IMR-90 (cell line): ENCODE results near the gene PTRHD1. TPM values are rescaled to one million over a fixed set of nuclear protein-coding genes. Genes with fewer than 3 reads are reported as not detected.

Experiments used
- ATAC-seq: fragments of 200-7000 bp; cut with Tn5 transposase; 2 replicates; pipeline ENCODE4 v1.9.1; 2020; ENCODE audit warnings: low read depth, mild to moderate bottlenecking, moderate library complexity
- BruUV-seq: library from RNA; stranded (reverse); fragments of 400-500 nt; replicated peaks from 2 replicates; lab custom pipeline; 2021; lab: Mats Ljungman, UMichigan
- CTCF ChIA-PET: fragments of 300-600 bp; formaldehyde crosslinking; extraction: SDS; loops from one replicate; lab custom pipeline; 2021; ENCODE audit warnings: antibody characterized with exemption; lab: Yijun Ruan, JAX
- POLR2A ChIA-PET: fragments of 300-600 bp; sonication (Branson Sonifier 250); formaldehyde crosslinking; loops from one replicate; lab custom pipeline; 2022; ENCODE audit warnings: antibody characterized with exemption; ENCODE audit not compliant: unreplicated experiment; lab: Charles Lee
- DNase-seq: peaks from one replicate; pipeline ENCODE4 v3.0.0; 2013
- H2AFZ ChIP-seq: replicated peaks from 2 replicates; pipeline ENCODE3; 2013; ENCODE audit warnings: low read length, mild to moderate bottlenecking; ENCODE audit not compliant: poor library complexity
- H2AK5ac ChIP-seq: 2 replicates; pipeline ENCODE4 v1.6.1; 2013; ENCODE audit warnings: low read depth, low read length, inconsistent platforms
- H2AK9ac ChIP-seq: replicated peaks from 2 replicates; pipeline ENCODE3; 2013; ENCODE audit warnings: mild to moderate bottlenecking, low read depth, low read length, moderate library complexity; ENCODE audit not compliant: poor library complexity
- H2BK120ac ChIP-seq: 2 replicates; pipeline ENCODE4 v1.6.1; 2013; ENCODE audit warnings: low read depth, low read length, inconsistent platforms
- H2BK15ac ChIP-seq: 3 replicates; pipeline ENCODE4 v1.6.1; 2013; ENCODE audit warnings: low read depth, low read length, inconsistent platforms
- H2BK20ac ChIP-seq: 2 replicates; pipeline ENCODE4 v1.6.1; 2013; ENCODE audit warnings: low read depth, mild to moderate bottlenecking, inconsistent platforms, low read length, moderate library complexity
- H2BK5ac ChIP-seq: 2 replicates; pipeline ENCODE4 v1.6.1; 2013; ENCODE audit warnings: mild to moderate bottlenecking, low read depth, low read length, inconsistent platforms; ENCODE audit not compliant: poor library complexity, severe bottlenecking
- H3K14ac ChIP-seq: replicated peaks from 2 replicates; pipeline ENCODE4 v1.6.1; 2013; ENCODE audit warnings: low read depth, low read length, inconsistent platforms
- H3K18ac ChIP-seq: 2 replicates; pipeline ENCODE4 v1.6.1; 2013; ENCODE audit warnings: low read depth, low read length, control low read depth
- H3K23ac ChIP-seq: 2 replicates; pipeline ENCODE4 v1.6.1; 2013; ENCODE audit warnings: low read depth, low read length, inconsistent platforms
- H3K27ac ChIP-seq: 2 replicates; pipeline ENCODE4 v1.5.1; 2013; ENCODE audit warnings: mild to moderate bottlenecking, control low read depth, low read length; ENCODE audit not compliant: insufficient read depth
- H3K27me3 ChIP-seq: 2 replicates; pipeline ENCODE4 v1.6.1; 2013; ENCODE audit warnings: low read length; ENCODE audit not compliant: control insufficient read depth, insufficient read depth
- H3K36me3 ChIP-seq: 2 replicates; pipeline ENCODE4 v1.6.1; 2013; ENCODE audit warnings: low read length, mixed read lengths; ENCODE audit not compliant: control insufficient read depth, insufficient read depth
- H3K4ac ChIP-seq: 2 replicates; pipeline ENCODE4 v1.6.1; 2013; ENCODE audit warnings: low read depth, low read length, inconsistent platforms
- H3K4me1 ChIP-seq: 2 replicates; pipeline ENCODE4 v1.6.1; 2013; ENCODE audit warnings: low read length, mixed read lengths; ENCODE audit not compliant: control insufficient read depth, insufficient read depth
- H3K4me2 ChIP-seq: 2 replicates; pipeline ENCODE4 v1.6.1; 2013; ENCODE audit warnings: low read depth, mild to moderate bottlenecking, control low read depth, low read length, moderate library complexity
- H3K4me3 ChIP-seq: 2 replicates; pipeline ENCODE4 v1.5.1; 2013; ENCODE audit warnings: low read depth, mild to moderate bottlenecking, control low read depth, low read length, moderate library complexity; ENCODE audit not compliant: insufficient read depth
- H3K56ac ChIP-seq: 2 replicates; pipeline ENCODE4 v1.6.1; 2013; ENCODE audit warnings: low read length, inconsistent platforms; ENCODE audit not compliant: insufficient read depth; ENCODE audit errors: extremely low read depth
- H3K79me1 ChIP-seq, 2 experiments: 2 replicates each; pipeline ENCODE4 v1.6.1; 2013; ENCODE audit warnings: low read length in 2 of 2, inconsistent platforms in 1 of 2, low read depth in 1 of 2
- H3K9ac ChIP-seq: 2 replicates; pipeline ENCODE4 v1.6.1; 2013; ENCODE audit warnings: low read depth, low read length, control low read depth
- H3K9me1 ChIP-seq: 2 replicates; pipeline ENCODE4 v1.6.1; 2013; ENCODE audit warnings: low read length, inconsistent platforms; ENCODE audit not compliant: insufficient read depth
- H3K9me3 ChIP-seq: 2 replicates; pipeline ENCODE4 v1.6.1; 2013; ENCODE audit warnings: low read length; ENCODE audit not compliant: control insufficient read depth, insufficient read depth
- H4K20me1 ChIP-seq: 2 replicates; pipeline ENCODE4 v1.6.1; 2013; ENCODE audit warnings: low read length, inconsistent platforms; ENCODE audit not compliant: insufficient read depth
- H4K5ac ChIP-seq: 2 replicates; pipeline ENCODE4 v1.6.1; 2013; ENCODE audit warnings: mild to moderate bottlenecking, low read depth, low read length, control low read depth
- H4K8ac ChIP-seq, 2 experiments: 2 replicates each; pipeline ENCODE4 v1.6.1; 2013; ENCODE audit warnings: low read depth in 2 of 2, low read length in 2 of 2, control low read depth in 1 of 2, inconsistent platforms in 1 of 2
- H4K91ac ChIP-seq: 2 replicates; pipeline ENCODE4 v1.6.1; 2013; ENCODE audit warnings: low read depth, low read length, inconsistent platforms; ENCODE audit not compliant: insufficient read depth
- BHLHE40 ChIP-seq: fragments of 150-350 bp; IDR thresholded peaks from 2 replicates; pipeline ENCODE4 v1.6.1; 2016; ENCODE audit warnings: mild to moderate bottlenecking, low read depth, low read length
- CEBPB ChIP-seq: IDR thresholded peaks from 2 replicates; pipeline ENCODE4 v1.6.1; 2012; ENCODE audit warnings: low read depth, low read length, improper control_type of control experiment
- CHD1 ChIP-seq: IDR thresholded peaks from 2 replicates; pipeline ENCODE4 v1.6.1; 2012; ENCODE audit warnings: low read depth, low read length, improper control_type of control experiment
- ELK1 ChIP-seq: fragments of 150-350 bp; IDR thresholded peaks from 2 replicates; pipeline ENCODE4 v1.6.1; 2016; ENCODE audit warnings: low read depth, mild to moderate bottlenecking, low read length, moderate library complexity, borderline replicate concordance
- FOS ChIP-seq: fragments of 150-350 bp; IDR thresholded peaks from 2 replicates; pipeline ENCODE4 v1.6.1; 2016; ENCODE audit warnings: low read depth, low read length
- MAFK ChIP-seq: IDR thresholded peaks from 2 replicates; pipeline ENCODE4 v1.6.1; 2012; ENCODE audit warnings: low read depth, low read length, improper control_type of control experiment
- MAZ ChIP-seq: IDR thresholded peaks from 2 replicates; pipeline ENCODE4 v1.6.1; 2012; ENCODE audit warnings: low read depth, mild to moderate bottlenecking, low read length, improper control_type of control experiment, moderate library complexity, borderline replicate concordance
- MXI1 ChIP-seq: IDR thresholded peaks from 2 replicates; pipeline ENCODE4 v1.6.1; 2012; ENCODE audit warnings: low read depth, mild to moderate bottlenecking, low read length, moderate library complexity, borderline replicate concordance
- NFE2L2 ChIP-seq: fragments of 150-350 bp; IDR thresholded peaks from 2 replicates; pipeline ENCODE4 v1.6.1; 2016; ENCODE audit warnings: low read depth, mild to moderate bottlenecking, low read length
- POLR2A ChIP-seq: IDR thresholded peaks from 2 replicates; pipeline ENCODE4 v1.6.1; 2012; ENCODE audit warnings: mild to moderate bottlenecking, low read depth, low read length
- RAD21 ChIP-seq: IDR thresholded peaks from 2 replicates; pipeline ENCODE4 v1.6.1; 2012; ENCODE audit warnings: low read length, improper control_type of control experiment
- RCOR1 ChIP-seq: IDR thresholded peaks from 2 replicates; pipeline ENCODE4 v1.6.1; 2012; ENCODE audit warnings: mild to moderate bottlenecking, low read length, improper control_type of control experiment; ENCODE audit not compliant: insufficient replicate concordance
- RFX5 ChIP-seq: IDR thresholded peaks from 2 replicates; pipeline ENCODE4 v1.8.0; 2012; ENCODE audit warnings: low read depth, mild to moderate bottlenecking, low read length, moderate library complexity
- SMC3 ChIP-seq: fragments of 150-350 bp; IDR thresholded peaks from 2 replicates; pipeline ENCODE4 v1.6.1; 2016; ENCODE audit warnings: low read depth, mild to moderate bottlenecking, antibody characterized with exemption, low read length, moderate library complexity
- USF2 ChIP-seq: fragments of 150-350 bp; IDR thresholded peaks from 2 replicates; pipeline ENCODE4 v1.6.1; 2017; ENCODE audit warnings: mild to moderate bottlenecking, antibody characterized with exemption, low read length, low read depth
- WGBS, 2 experiments: methylation state at CpG; one replicate each; pipeline versions ENCODE4 v1.1.5 to v1.1.7; 2013; ENCODE audit warnings: missing lambda C conversion rate in 2 of 2; ENCODE audit not compliant: insufficient read length in 1 of 2; ENCODE audit errors: extremely low coverage in 2 of 2; 5-methylcytosine and 5-hydroxymethylcytosine counted together
- dilution Hi-C: fragments of 300-500 bp; cut with HindIII; formaldehyde crosslinking; loops from one replicate; pipeline ENCODE4 v1.14.3; 2018; ENCODE audit warnings: low sequenced_read_pairs; ENCODE audit not compliant: unreplicated experiment
- in situ Hi-C: fragments of 300-500 bp; cut with MboI; formaldehyde crosslinking; loops from 3 replicates; pipeline ENCODE4 v1.14.3; 2019; ENCODE audit warnings: low sequenced_read_pairs, inconsistent platforms, mixed read lengths
- intact Hi-C: fragments of 100-400 bp; cut with micrococcal nuclease; formaldehyde crosslinking; loops from 2 replicates; pipeline ENCODE4 v1.10.0; 2022
- polyA plus RNA-seq, 3 experiments: library from polyadenylated mRNA; depleted of rRNA; stranded (reverse); fragments of >200 nt; gene quantifications; 2 replicates each; pipeline ENCODE4 v1.2.3, GENCODE V29; 2012; ENCODE audit warnings: low replicate concordance in 1 of 3
- total RNA-seq: library from RNA; depleted of rRNA; stranded (reverse); fragments of >200 nt; gene quantifications from 2 replicates; pipeline ENCODE4 v1.2.3, GENCODE V29; 2012
- TF ChIP-seq, protein P1 (sequence below): conservative IDR thresholded peaks from 2 replicates; pipeline ENCODE4 v1.5.1; 2012; ENCODE audit warnings: mild to moderate bottlenecking, low read depth, low read length, improper control_type of control experiment

PTRHD1 gene
- total and polyA plus RNA-seq, 2 of the 4 experiments (the other 2 are of a cell fraction), result 11.7 to 30.9 TPM

GRCh38 chr2:24768013-24768412 is 25.2 kb downstream of the PTRHD1 start:
- Histone ChIP-seq H3K36me3 (peaks cover 14% of the 10 kb centered on the region), H2AK5ac (no peak overlapping the region), H3K27ac (no peak overlapping the region), H3K4me3 (no peak overlapping the region), H3K56ac (no peak overlapping the region), H3K14ac (no peak overlapping the region), H3K9me3 (no peaks in the 10 kb centered on the region), H3K79me1 (no peaks in the 10 kb centered on the region), H2AK9ac (no peak overlapping the region), H3K23ac (no peak overlapping the region), H3K4ac (no peak overlapping the region), H3K4me1 (no peaks in the 10 kb centered on the region), H4K8ac (no peak overlapping the region), H2AFZ (no peak overlapping the region), H2BK120ac (no peak overlapping the region), H3K18ac (no peak overlapping the region), H4K91ac (no peak overlapping the region), H2BK5ac (no peak overlapping the region), H4K20me1 (no peaks in the 10 kb centered on the region), H4K5ac (no peak overlapping the region), H3K9ac (no peak overlapping the region), H3K27me3 (no peaks in the 10 kb centered on the region), H2BK20ac (no peak overlapping the region), H3K4me2 (no peak overlapping the region), H2BK15ac (no peak overlapping the region), H3K9me1 (no peaks in the 10 kb centered on the region)
- BruUV-seq, result no TSS peak
- CTCF ChIA-PET, result interaction anchor here (0.7 to 1.1 kb wide), 2 partner anchors 12 to 191 kb away, joined by 3 to 6 read pairs; no protein-coding TSS in a partner anchor
- TF ChIP-seq ELK1 (no peak), MAFK (no peak), RCOR1 (no peak), CEBPB (no peak), NFE2L2 (no peak), BHLHE40 (no peak), USF2 (no peak), MAZ (no peak), SMC3 (no peak), RFX5 (no peak), CHD1 (no peak), MXI1 (no peak), RAD21 (no peak), POLR2A (no peak), FOS (no peak)
- TF ChIP-seq, protein P1, sequence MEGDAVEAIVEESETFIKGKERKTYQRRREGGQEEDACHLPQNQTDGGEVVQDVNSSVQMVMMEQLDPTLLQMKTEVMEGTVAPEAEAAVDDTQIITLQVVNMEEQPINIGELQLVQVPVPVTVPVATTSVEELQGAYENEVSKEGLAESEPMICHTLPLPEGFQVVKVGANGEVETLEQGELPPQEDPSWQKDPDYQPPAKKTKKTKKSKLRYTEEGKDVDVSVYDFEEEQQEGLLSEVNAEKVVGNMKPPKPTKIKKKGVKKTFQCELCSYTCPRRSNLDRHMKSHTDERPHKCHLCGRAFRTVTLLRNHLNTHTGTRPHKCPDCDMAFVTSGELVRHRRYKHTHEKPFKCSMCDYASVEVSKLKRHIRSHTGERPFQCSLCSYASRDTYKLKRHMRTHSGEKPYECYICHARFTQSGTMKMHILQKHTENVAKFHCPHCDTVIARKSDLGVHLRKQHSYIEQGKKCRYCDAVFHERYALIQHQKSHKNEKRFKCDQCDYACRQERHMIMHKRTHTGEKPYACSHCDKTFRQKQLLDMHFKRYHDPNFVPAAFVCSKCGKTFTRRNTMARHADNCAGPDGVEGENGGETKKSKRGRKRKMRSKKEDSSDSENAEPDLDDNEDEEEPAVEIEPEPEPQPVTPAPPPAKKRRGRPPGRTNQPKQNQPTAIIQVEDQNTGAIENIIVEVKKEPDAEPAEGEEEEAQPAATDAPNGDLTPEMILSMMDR, result no peak
- DNase-seq (no peak), ATAC-seq (no peak)
- intact Hi-C loops (no loop called here), dilution Hi-C loops (no loop called here), in situ Hi-C loops (no loop called here)
- no CpG with 5 or more reads among the region's 5 CpGs for WGBS, 2 experiments
- POLR2A ChIA-PET, result no interaction called here
